Neural progenitor cell (in vitro differentiated cells): ENCODE results near the gene LTV1. TPM values are rescaled to one million over a fixed set of nuclear protein-coding genes. Genes with fewer than 3 reads are reported as not detected.

Source experiments
- DNase-seq: peaks from one replicate; pipeline ENCODE4 v3.0.0-alpha.2; 2016; ENCODE audit warnings: low spot score
- H2AFZ ChIP-seq: fragments of 200-600 bp; sonication (generic); replicated peaks from 2 replicates; pipeline ENCODE4 v1.6.1; 2016; ENCODE audit warnings: antibody characterized with exemption
- H3F3A ChIP-seq: fragments of 200-600 bp; sonication (generic); 2 replicates; pipeline ENCODE4 v1.6.1; 2016; ENCODE audit warnings: antibody characterized with exemption, low read depth
- H3K27ac ChIP-seq: fragments of 200-600 bp; sonication (generic); 2 replicates; pipeline ENCODE4 v1.5.1; 2016; ENCODE audit warnings: mild to moderate bottlenecking
- H3K27me3 ChIP-seq: fragments of 200-600 bp; sonication (generic); 2 replicates; pipeline ENCODE4 v1.6.1; 2016; ENCODE audit warnings: mild to moderate bottlenecking, moderate library complexity
- H3K36me3 ChIP-seq: fragments of 200-600 bp; sonication (generic); 2 replicates; pipeline ENCODE4 v1.5.1; 2016
- H3K4me1 ChIP-seq: fragments of 200-600 bp; sonication (generic); 2 replicates; pipeline ENCODE4 v1.6.1; 2016; ENCODE audit warnings: mixed run types
- H3K4me2 ChIP-seq: fragments of 200-600 bp; sonication (generic); 2 replicates; pipeline ENCODE4 v1.6.1; 2016
- H3K4me3 ChIP-seq: fragments of 200-600 bp; sonication (generic); 2 replicates; pipeline ENCODE4 v1.5.1; 2016
- H3K79me2 ChIP-seq: fragments of 200-600 bp; sonication (generic); 2 replicates; pipeline ENCODE4 v1.6.1; 2016; ENCODE audit warnings: low read depth
- H3K9ac ChIP-seq: fragments of 200-600 bp; sonication (generic); 2 replicates; pipeline ENCODE4 v1.6.1; 2016
- H3K9me3 ChIP-seq: fragments of 200-600 bp; sonication (generic); 2 replicates; pipeline ENCODE4 v1.5.1; 2016; ENCODE audit warnings: low read depth
- H4K20me1 ChIP-seq: fragments of 200-600 bp; sonication (generic); 2 replicates; pipeline ENCODE4 v1.6.1; 2016; ENCODE audit warnings: low read depth
- H3K27ac Mint-ChIP-seq: 3 replicates; pipeline ENCODE4 v1.8.0; 2021; ENCODE audit warnings: mixed read lengths
- H3K27me3 Mint-ChIP-seq: 2 replicates; pipeline ENCODE4 v1.8.0; 2022; ENCODE audit warnings: low read depth, mild to moderate bottlenecking, inconsistent platforms, moderate library complexity, mixed read lengths; ENCODE audit not compliant: insufficient read depth
- H3K36me3 Mint-ChIP-seq: 3 replicates; pipeline ENCODE4 v1.8.0; 2021; ENCODE audit warnings: mixed read lengths
- H3K4me1 Mint-ChIP-seq: 3 replicates; pipeline ENCODE4 v1.8.0; 2021; ENCODE audit warnings: mixed read lengths
- H3K4me3 Mint-ChIP-seq: 3 replicates; pipeline ENCODE4 v1.8.0; 2021; ENCODE audit warnings: mild to moderate bottlenecking, moderate library complexity, mixed read lengths
- H3K9me3 Mint-ChIP-seq: 3 replicates; pipeline ENCODE4 v1.8.0; 2020; ENCODE audit warnings: mixed read lengths
- CTCF ChIP-seq: fragments of 200-600 bp; sonication (generic); IDR thresholded peaks from 2 replicates; pipeline ENCODE4 v1.5.1; 2017; ENCODE audit warnings: antibody characterized with exemption, mild to moderate bottlenecking
- EZH2 ChIP-seq: fragments of 200-600 bp; sonication (generic); IDR thresholded peaks from 2 replicates; pipeline ENCODE4 v1.6.1; 2017; ENCODE audit warnings: antibody characterized with exemption, mild to moderate bottlenecking, moderate library complexity
- EZH2phosphoT487 ChIP-seq: fragments of 200-600 bp; sonication (generic); IDR thresholded peaks from 2 replicates; pipeline ENCODE4 v1.6.1; 2017; ENCODE audit warnings: antibody characterized with exemption
- total RNA-seq: library from RNA; depleted of rRNA; stranded (reverse); fragments of >200 nt; gene quantifications from 2 replicates; pipeline ENCODE4 v1.2.3, GENCODE V29; 2015; ENCODE audit warnings: low replicate concordance

The LTV1 gene
- total RNA-seq, 1 donor from 2014 or later: 36.0 TPM

- no peak overlapping the region for H3K27ac Mint-ChIP-seq
- peaks cover 19% of the 10 kb centered on the region for H3K9me3 Mint-ChIP-seq
- H3K27me3 ChIP-seq: no peaks in the 10 kb centered on the region
- H3K4me3 Mint-ChIP-seq: no peak overlapping the region
- H3K36me3 ChIP-seq: no peaks in the 10 kb centered on the region
- TF ChIP-seq CTCF: no peak
- no peak for TF ChIP-seq EZH2phosphoT487
- no peak for TF ChIP-seq EZH2
- no peaks in the 10 kb centered on the region for H3K79me2 ChIP-seq
- no peaks in the 10 kb centered on the region for H3K4me1 ChIP-seq
- no peaks in the 10 kb centered on the region for H4K20me1 ChIP-seq
- H3F3A ChIP-seq: no peaks in the 10 kb centered on the region
- no peaks in the 10 kb centered on the region for H3K4me1 Mint-ChIP-seq
- no peak overlapping the region for H3K4me2 ChIP-seq
- H3K4me3 ChIP-seq: no peak overlapping the region
- no peak for DNase-seq
- H3K27me3 Mint-ChIP-seq: peaks cover 2% of the 10 kb centered on the region
- H3K9ac ChIP-seq: no peak overlapping the region
- peaks cover 2% of the 10 kb centered on the region for H3K36me3 Mint-ChIP-seq
- no peak overlapping the region for H3K27ac ChIP-seq
- no peaks in the 10 kb centered on the region for H3K9me3 ChIP-seq
- no peak overlapping the region for H2AFZ ChIP-seq
Measured at GRCh38 chr6:143882401-143882930, 39.3 kb downstream of the LTV1 start.

- Histone ChIP-seq H3K4me3 (no peak overlapping the region), H3K4me1 (no peaks in the 10 kb centered on the region), H3K36me3 (no peaks in the 10 kb centered on the region), H4K20me1 (no peaks in the 10 kb centered on the region), H3F3A (no peaks in the 10 kb centered on the region), H3K27ac (no peak overlapping the region), H3K27me3 (no peaks in the 10 kb centered on the region), H2AFZ (peak overlapping the region; percentile 14), H3K4me2 (no peak overlapping the region), H3K9ac (no peak overlapping the region), H3K79me2 (no peaks in the 10 kb centered on the region), H3K9me3 (no peaks in the 10 kb centered on the region)
- no peak for TF ChIP-seq CTCF
- no peak for TF ChIP-seq EZH2
- TF ChIP-seq EZH2phosphoT487: no peak
- Mint-ChIP-seq H3K9me3 (peaks cover 3% of the 10 kb centered on the region), H3K27ac (no peak overlapping the region), H3K4me3 (no peak overlapping the region), H3K27me3 (no peaks in the 10 kb centered on the region), H3K4me1 (no peaks in the 10 kb centered on the region), H3K36me3 (peaks cover 2% of the 10 kb centered on the region)
- DNase-seq: no peak
Measured at GRCh38 chr6:143884216-143884900, 41.2 kb downstream of the LTV1 start.

- Histone ChIP-seq H3K79me2 (no peaks in the 10 kb centered on the region), H3F3A (no peaks in the 10 kb centered on the region), H3K9ac (no peak overlapping the region), H3K4me1 (no peaks in the 10 kb centered on the region), H3K27ac (no peak overlapping the region), H2AFZ (peak overlapping the region; percentile 14), H3K4me3 (no peak overlapping the region), H3K9me3 (no peaks in the 10 kb centered on the region), H4K20me1 (no peaks in the 10 kb centered on the region), H3K27me3 (no peaks in the 10 kb centered on the region), H3K36me3 (no peaks in the 10 kb centered on the region), H3K4me2 (no peak overlapping the region)
- no peak overlapping the region for H3K27ac Mint-ChIP-seq
- DNase-seq: no peak
- peaks cover 2% of the 10 kb centered on the region for H3K36me3 Mint-ChIP-seq
- TF ChIP-seq CTCF: no peak
- H3K9me3 Mint-ChIP-seq: peaks cover 3% of the 10 kb centered on the region
- H3K27me3 Mint-ChIP-seq: no peaks in the 10 kb centered on the region
- no peaks in the 10 kb centered on the region for H3K4me1 Mint-ChIP-seq
- no peak overlapping the region for H3K4me3 Mint-ChIP-seq
Measured at GRCh38 chr6:143885116-143885515, 42.0 kb downstream of the LTV1 start.
